ENCODE data around the gene RBM46. TPM values are rescaled to one million over a fixed set of nuclear protein-coding genes. Genes with fewer than 3 reads are reported as not detected.
"Not testable (repeated sequence)": the region's sequence is repeated elsewhere in the genome, so short reads cannot be mapped to it uniquely, and the experiment has no call there.

Gene RBM46
- total RNA-seq, 1 experiment from 2014 or later, result not detected

- no peak for DNase-seq (ENCODE audit: low spot score)
- in situ Hi-C loops (cut with HindIII; ENCODE audit: low sequenced_read_pairs), result no loop called here
Observed at GRCh38 chr4:154822775-154823174, 41.7 kb downstream of the RBM46 start.

- no peak for DNase-seq (ENCODE audit: low spot score)
- in situ Hi-C loops (cut with HindIII; ENCODE audit: low sequenced_read_pairs), result no loop called here
Observed at GRCh38 chr4:154836030-154836429, 55.0 kb downstream of the RBM46 start.

DNA sequence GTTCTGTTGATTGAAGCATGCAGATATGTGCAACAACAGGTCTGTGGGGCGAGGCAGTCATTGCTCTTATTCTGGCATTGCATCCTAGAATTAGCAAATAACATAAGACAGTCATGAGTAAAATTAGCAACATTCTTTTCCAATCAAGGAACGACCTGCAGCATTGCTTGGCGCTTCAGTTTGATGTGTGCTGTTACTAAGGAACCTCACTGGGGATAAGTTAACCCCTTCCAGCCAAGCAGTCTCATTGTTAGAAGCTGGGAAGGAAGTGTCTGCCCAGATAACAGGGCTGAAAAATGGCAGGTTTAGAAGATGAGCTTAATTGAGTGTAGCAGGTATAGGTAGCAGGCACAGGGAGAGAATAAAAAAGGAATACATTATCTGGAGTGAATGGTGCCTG, 55.4 kb downstream of the RBM46 start:
- no peak for DNase-seq (ENCODE audit: low spot score)
- in situ Hi-C loops (cut with HindIII; ENCODE audit: low sequenced_read_pairs), result no loop called here

- in situ Hi-C loops (cut with HindIII; ENCODE audit: low sequenced_read_pairs), result no loop called here
- no peak for DNase-seq (ENCODE audit: low spot score)
Observed at GRCh38 chr4:154838155-154838554, 57.1 kb downstream of the RBM46 start.

DNA sequence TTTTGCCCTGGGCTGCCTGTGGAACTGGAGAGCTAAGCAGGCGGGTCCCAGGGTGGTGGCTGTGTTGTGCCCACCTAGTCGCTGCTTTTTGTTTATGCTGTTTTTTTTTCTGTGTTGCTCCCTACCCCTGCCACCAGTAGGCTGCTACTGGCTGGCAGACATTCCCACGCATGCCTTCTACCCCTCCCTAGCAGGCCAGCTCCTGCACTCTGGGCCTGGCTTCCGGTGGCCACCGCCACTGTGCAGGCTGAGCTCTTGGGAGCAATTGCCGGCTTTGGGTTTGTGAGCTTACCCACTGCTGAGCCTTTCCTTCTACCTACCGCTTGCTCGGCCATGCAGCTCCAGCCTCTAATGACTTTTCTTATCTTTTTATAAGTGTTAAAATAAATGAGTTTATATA, 57.6 kb downstream of the RBM46 start:
- in situ Hi-C loops (cut with HindIII; ENCODE audit: low sequenced_read_pairs), result no loop called here
- no peak for DNase-seq (ENCODE audit: low spot score)

DNA sequence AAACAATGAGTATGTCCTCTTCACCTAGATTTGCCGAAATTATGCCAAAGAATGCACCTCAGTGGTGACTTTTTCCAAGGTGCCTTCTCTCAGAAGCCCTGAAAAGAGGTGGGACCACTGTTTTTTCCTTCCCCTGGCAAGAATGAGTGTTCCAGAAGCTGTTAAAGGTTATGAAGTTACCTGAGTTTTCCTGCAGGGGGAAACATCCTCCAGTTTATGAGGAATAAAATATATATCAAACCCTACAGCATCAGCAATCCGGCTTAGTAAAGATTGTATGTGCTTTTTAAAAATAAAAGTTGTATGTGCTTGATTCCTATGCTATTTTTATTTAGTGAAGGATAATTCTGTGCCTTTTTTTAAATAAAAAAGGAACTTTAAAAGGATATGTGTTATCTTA, 73.3 kb downstream of the RBM46 start:
- in situ Hi-C loops (cut with HindIII; ENCODE audit: low sequenced_read_pairs), result no loop called here
- peak; percentile 2 for DNase-seq (ENCODE audit: low spot score)

GRCh38 chr4:154858166-154858565, 77.1 kb downstream of the RBM46 start:
- in situ Hi-C loops (cut with HindIII; ENCODE audit: low sequenced_read_pairs), result no loop called here
- no peak for DNase-seq (ENCODE audit: low spot score)

DNA sequence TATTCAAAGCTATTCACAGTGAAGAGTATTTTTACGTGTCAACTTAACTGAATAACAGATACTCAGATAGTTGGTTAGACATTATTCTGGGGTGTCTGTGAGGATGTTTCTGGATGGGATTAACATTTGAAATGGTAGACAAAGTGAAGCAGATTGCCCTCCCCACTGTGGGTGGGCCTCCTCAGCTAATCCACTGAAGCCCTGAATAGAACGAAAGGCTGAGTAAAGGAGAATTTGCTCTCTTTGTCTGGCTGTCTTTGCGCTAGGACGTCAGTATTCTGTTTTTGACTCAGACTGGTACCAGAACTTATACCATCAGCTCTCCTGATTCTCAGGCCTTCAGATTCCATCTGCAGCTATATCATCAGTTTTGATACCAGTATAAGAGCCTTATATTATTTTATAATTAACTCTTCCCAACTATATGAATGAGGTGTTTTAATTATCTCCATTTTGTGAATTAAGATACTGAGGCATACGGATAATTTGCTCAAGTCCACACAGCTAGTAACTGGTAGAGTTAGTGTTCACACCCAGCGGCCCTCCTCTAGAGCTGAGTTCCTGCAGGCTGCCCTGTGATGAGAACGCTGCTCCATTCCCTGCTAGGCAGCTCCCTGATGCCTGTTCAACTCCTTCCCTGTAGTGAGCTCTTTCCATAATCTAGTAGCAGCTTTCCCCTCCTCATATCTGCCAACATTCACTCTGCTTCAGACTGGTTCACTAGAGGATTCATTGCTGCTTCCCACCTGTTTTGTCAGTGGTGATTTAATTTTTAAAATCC, 87.5 kb downstream of the RBM46 start:
- in situ Hi-C loops (cut with HindIII; ENCODE audit: low sequenced_read_pairs), result no loop called here
- no peak for DNase-seq (ENCODE audit: low spot score)

GRCh38 chr4:154869301-154869700, 88.2 kb downstream of the RBM46 start:
- DNase-seq (ENCODE audit: low spot score), result no peak
- in situ Hi-C loops (cut with HindIII; ENCODE audit: low sequenced_read_pairs), result no loop called here

- DNase-seq (ENCODE audit: low spot score), result no peak
- in situ Hi-C loops (cut with HindIII; ENCODE audit: low sequenced_read_pairs), result no loop called here
Observed at GRCh38 chr4:154872198-154872597, 91.1 kb downstream of the RBM46 start.

DNA sequence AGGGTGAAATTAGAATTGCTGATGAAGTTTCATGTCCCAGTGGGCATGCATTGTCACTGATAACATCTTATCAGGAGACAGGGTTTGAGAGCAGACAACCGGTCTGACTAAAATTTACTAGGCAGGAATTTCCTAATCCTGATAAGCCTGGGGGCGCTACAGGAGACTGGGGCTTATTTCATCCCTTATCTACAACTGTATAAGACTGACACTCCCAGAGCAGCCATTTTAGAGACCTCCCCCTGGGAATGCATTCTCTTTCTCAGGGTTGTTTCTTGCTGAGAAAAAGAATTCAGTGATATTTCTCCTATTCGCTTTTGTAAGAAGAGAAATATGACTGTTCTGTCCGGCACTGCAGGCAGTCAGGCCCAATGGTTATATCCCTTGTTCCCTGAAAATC, 93.0 kb downstream of the RBM46 start:
- in situ Hi-C loops (cut with HindIII; ENCODE audit: low sequenced_read_pairs), result not testable (repeated sequence)

DNA sequence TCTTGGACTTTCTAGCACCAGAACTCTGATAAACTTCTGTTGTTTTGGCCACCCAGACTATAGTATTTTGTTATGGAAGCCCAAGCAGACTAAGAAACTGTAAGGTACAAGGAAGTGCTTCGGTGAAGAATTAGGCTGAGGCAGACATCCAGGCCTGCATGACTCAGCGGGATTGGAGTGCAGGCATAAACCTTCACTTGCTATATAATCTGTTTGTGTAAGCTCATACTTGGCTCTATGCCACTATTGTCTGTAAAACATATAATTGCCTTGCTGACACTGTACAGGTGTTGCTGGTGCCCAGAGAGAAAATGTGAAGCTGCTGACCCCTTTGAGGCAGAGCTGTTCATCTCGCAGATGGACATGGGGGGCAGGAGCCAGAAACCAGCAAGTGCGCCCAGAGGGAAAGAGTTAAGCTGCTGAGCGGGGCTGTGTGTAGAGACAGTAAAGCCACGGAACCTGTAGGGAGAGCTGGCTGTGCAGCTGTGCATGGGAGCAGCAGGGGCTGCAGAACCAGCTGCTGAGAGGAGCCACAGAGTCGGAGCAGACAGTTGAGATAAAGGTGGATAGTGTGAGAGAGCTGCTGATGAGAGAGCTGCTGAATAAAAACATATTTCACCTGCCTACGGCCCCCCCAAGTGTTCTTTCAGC, 96.2 kb downstream of the RBM46 start:
- in situ Hi-C loops (cut with HindIII; ENCODE audit: low sequenced_read_pairs), result no loop called here
- no peak for DNase-seq (ENCODE audit: low spot score)

More for the DNA sequence above, 93.0 kb downstream of the RBM46 start:
- DNase-seq (ENCODE audit: low spot score), result not testable (repeated sequence)

Other genes with a start within 250 kb of the RBM46 start
- gene PLRG1, start 230.9 kb upstream of the RBM46 start, total RNA-seq (2014; rRNA removed; shearing (Covaris generic)), result 47.5 and 121 TPM in 2 replicates
- not detected in 2 replicates for gene FGB, start 218.3 kb upstream of the RBM46 start, total RNA-seq (2014; rRNA removed; shearing (Covaris generic))
- not detected in 2 replicates for gene FGA, start 190.5 kb upstream of the RBM46 start, total RNA-seq (2014; rRNA removed; shearing (Covaris generic))
- gene FGG, start 168.6 kb upstream of the RBM46 start, total RNA-seq (2014; rRNA removed; shearing (Covaris generic)), result not detected in 2 replicates
- not detected in 2 replicates for gene LRAT, start 37.3 kb upstream of the RBM46 start, total RNA-seq (2014; rRNA removed; shearing (Covaris generic))

Measured in G401 (cell line).